SK-N-MC (cell line): ENCODE measurements around the gene NGF.
A peak's percentile ranks its signal among the peaks of the same experiment; 100 is the strongest.
"Not testable (repeated sequence)": the region's sequence is repeated elsewhere in the genome, so short reads cannot be mapped to it uniquely, and the experiment has no call there.

Experiments
- DNase-seq: peaks from one replicate; pipeline ENCODE4 v3.0.0-alpha.2; 2011; ENCODE audit warnings: low read depth, low spot score
- H3K27ac ChIP-seq: fragments of 200-600 bp; sonication (generic); 2 replicates; pipeline ENCODE4 v1.5.1; 2016; ENCODE audit warnings: mixed run types
- H3K36me3 ChIP-seq: fragments of 200-600 bp; sonication (generic); 2 replicates; pipeline ENCODE4 v1.6.1; 2017; ENCODE audit warnings: antibody characterized with exemption, low read length, mixed read lengths; ENCODE audit not compliant: insufficient read depth
- H3K4me3 ChIP-seq: fragments of 200-600 bp; sonication (generic); 2 replicates; pipeline ENCODE4 v1.5.1; 2016
- H3K9ac ChIP-seq: fragments of 200-600 bp; sonication (generic); 2 replicates; pipeline ENCODE4 v1.8.0; 2017; ENCODE audit warnings: mixed run types, mixed read lengths; ENCODE audit not compliant: insufficient read length
- H3K9me3 ChIP-seq: fragments of 200-600 bp; sonication (generic); 2 replicates; pipeline ENCODE4 v1.6.1; 2017; ENCODE audit warnings: low read depth, mild to moderate bottlenecking, antibody characterized with exemption, low read length, moderate library complexity, mixed read lengths
- EZH2 ChIP-seq: fragments of 200-600 bp; sonication (generic); IDR thresholded peaks from one replicate; pipeline ENCODE4 v1.6.1; 2017; ENCODE audit warnings: antibody characterized with exemption
- FOXP2 ChIP-seq: optimal IDR thresholded peaks from 2 replicates; pipeline ENCODE3; 2011; ENCODE audit warnings: mild to moderate bottlenecking, moderate library complexity; ENCODE audit not compliant: insufficient read depth; ENCODE audit errors: extremely low read length, control extremely low read depth
- POLR2AphosphoS5 ChIP-seq: IDR thresholded peaks from 2 replicates; pipeline ENCODE4 v1.6.1; 2012; ENCODE audit warnings: mild to moderate bottlenecking, low read depth, low read length, borderline replicate concordance

NGF gene

GRCh38 chr1:115337633-115338456, at the start of gene NGF:
Gene NGF (minus strand): TSS chr1:115338249. CDS start chr1:115286795, 51,454 bp downstream.
- Histone ChIP-seq H3K9ac (no peak within 1 kb of the TSS), H3K4me3 (peak within 1 kb of the TSS; percentile 82), H3K27ac (no peak within 1 kb of the TSS), H3K9me3 (no peaks in the 10 kb centered on the region), H3K36me3 (no peaks in the 10 kb centered on the region)
- TF ChIP-seq FOXP2 (no peak), POLR2AphosphoS5 (no peak), EZH2 (no peak)
- DNase-seq, result no peak

GRCh38 chr1:115383455-115383854, 45.4 kb upstream of the NGF start:
- DNase-seq, H3K9ac ChIP-seq, H3K27ac ChIP-seq, H3K9me3 ChIP-seq, H3K4me3 ChIP-seq, H3K36me3 ChIP-seq: not testable (repeated sequence)

- Histone ChIP-seq H3K27ac (no peak overlapping the region), H3K36me3 (no peaks in the 10 kb centered on the region), H3K4me3 (no peak overlapping the region), H3K9me3 (no peaks in the 10 kb centered on the region), H3K9ac (no peak overlapping the region)
- TF ChIP-seq EZH2, result no peak
- no peak for TF ChIP-seq POLR2AphosphoS5
- TF ChIP-seq FOXP2, result no peak
- no peak for DNase-seq
These were observed 41.9 kb upstream of the NGF start for GRCh38 chr1:115379943-115380342.

- no peaks in the 10 kb centered on the region for H3K9me3 ChIP-seq
- no peaks in the 10 kb centered on the region for H3K36me3 ChIP-seq
- no peak for DNase-seq
- no peak overlapping the region for H3K4me3 ChIP-seq
- no peak overlapping the region for H3K27ac ChIP-seq
- H3K9ac ChIP-seq, result no peak overlapping the region
- TF ChIP-seq POLR2AphosphoS5 (no peak), EZH2 (no peak), FOXP2 (no peak)
These were observed 39.4 kb upstream of the NGF start for GRCh38 chr1:115377411-115377810.

- H3K27ac ChIP-seq, result no peak overlapping the region
- H3K9ac ChIP-seq, result no peak overlapping the region
- no peak overlapping the region for H3K4me3 ChIP-seq
- TF ChIP-seq FOXP2 (no peak), EZH2 (no peak), POLR2AphosphoS5 (no peak)
- no peak for DNase-seq
- no peaks in the 10 kb centered on the region for H3K36me3 ChIP-seq
- no peaks in the 10 kb centered on the region for H3K9me3 ChIP-seq
These were observed 36.5 kb upstream of the NGF start for GRCh38 chr1:115374598-115374997.

GRCh38 chr1:115373305-115373704, 35.3 kb upstream of the NGF start:
- H3K9me3 ChIP-seq, result no peaks in the 10 kb centered on the region
- no peak overlapping the region for H3K9ac ChIP-seq
- no peaks in the 10 kb centered on the region for H3K36me3 ChIP-seq
- no peak for TF ChIP-seq EZH2
- no peak for TF ChIP-seq FOXP2
- TF ChIP-seq POLR2AphosphoS5, result no peak
- no peak for DNase-seq
- no peak overlapping the region for H3K4me3 ChIP-seq
- no peak overlapping the region for H3K27ac ChIP-seq

GRCh38 chr1:115365738-115366137, 27.7 kb upstream of the NGF start:
- DNase-seq, result no peak
- Histone ChIP-seq H3K36me3 (no peaks in the 10 kb centered on the region), H3K9me3 (no peaks in the 10 kb centered on the region), H3K27ac (no peak overlapping the region), H3K4me3 (no peak overlapping the region), H3K9ac (no peak overlapping the region)
- TF ChIP-seq POLR2AphosphoS5 (no peak), EZH2 (no peak), FOXP2 (no peak)

- no peaks in the 10 kb centered on the region for H3K9me3 ChIP-seq
- no peak for TF ChIP-seq FOXP2
- TF ChIP-seq POLR2AphosphoS5, result no peak
- TF ChIP-seq EZH2, result no peak
- no peak for DNase-seq
These were observed 26.7 kb upstream of the NGF start for GRCh38 chr1:115364780-115365155.

More at GRCh38 chr1:115364780-115365155, 26.7 kb upstream of the NGF start:
- Histone ChIP-seq H3K4me3 (no peak overlapping the region), H3K36me3 (no peaks in the 10 kb centered on the region), H3K27ac (no peak overlapping the region), H3K9ac (no peak overlapping the region)
